K562 (cell line): ENCODE results near the gene EFCAB5. TPM values are rescaled to one million over a fixed set of nuclear protein-coding genes. Genes with fewer than 3 reads are reported as not detected.

Experiments used
- ATAC-seq: fragments of 200-7000 bp; cut with Tn5 transposase; 3 replicates; pipeline ENCODE4 v1.9.1; 2020; ENCODE audit warnings: moderate library complexity
- BruUV-seq: library from RNA; stranded (reverse); fragments of 400-500 nt; replicated peaks from 2 replicates; lab custom pipeline; 2021; lab: Mats Ljungman, UMichigan
- CTCF ChIA-PET: fragments of 300-600 bp; formaldehyde crosslinking; extraction: SDS; loops from one replicate; lab custom pipeline; 2021; ENCODE audit warnings: low intra/inter-chr PET ratio; lab: Yijun Ruan, JAX
- POLR2A ChIA-PET: fragments of 300-600, 350-650 bp; sonication (Branson Sonifier 250); formaldehyde crosslinking; extraction: SDS; loops from one replicate; lab custom pipeline; 2021; ENCODE audit warnings: antibody characterized with exemption, inconsistent platforms; lab: Yijun Ruan, JAX
- DNase-seq, 4 experiments: peaks; one replicate each; pipeline versions ENCODE4 v3.0.0 to v3.0.0-alpha.2; 2011 to 2018; ENCODE audit warnings: low spot score in 3 of 4, mixed read lengths in 3 of 4; ENCODE audit errors: extremely low read depth in 1 of 4
- FAIRE-seq: peaks from 2 replicates; lab custom pipeline; 2011; peaks lifted over from hg19 to GRCh38; lab: Jason Lieb, UNC
- H2AFZ ChIP-seq: 2 replicates; pipeline ENCODE4 v1.6.0; 2011; ENCODE audit warnings: low read depth, low read length, control low read depth, inconsistent platforms
- H3K27ac ChIP-seq: fragments of 200-600 bp; 3 replicates; pipeline ENCODE4 v1.8.0; 2011; ENCODE audit warnings: low read depth, mild to moderate bottlenecking, control low read depth, inconsistent platforms, low read length, moderate library complexity, mixed read lengths; ENCODE audit errors: extremely low read depth
- H3K27me3 ChIP-seq, 2 experiments: fragments of 300-600 bp in 1 of 2; 2 replicates in 1 of 2; 3 replicates in 1 of 2; pipeline versions ENCODE4 v1.6.0 to v1.8.0; 2011; ENCODE audit warnings: inconsistent platforms in 2 of 2, low read length in 2 of 2, mild to moderate bottlenecking in 1 of 2, mixed read lengths in 1 of 2, moderate library complexity in 1 of 2; ENCODE audit not compliant: control insufficient read depth in 2 of 2, insufficient read depth in 2 of 2
- H3K36me3 ChIP-seq: fragments of 300-600 bp; 3 replicates; pipeline ENCODE4 v1.8.0; 2011; ENCODE audit warnings: mild to moderate bottlenecking, low read length, inconsistent platforms; ENCODE audit not compliant: control insufficient read depth, insufficient read depth
- H3K4me1 ChIP-seq, 2 experiments: fragments of 200-600 bp in 1 of 2; replicated peaks in 1 of 2; 2 replicates in 1 of 2; 3 replicates in 1 of 2; pipeline versions ENCODE4 v1.5.1 to v1.8.0; 2011; ENCODE audit warnings: inconsistent platforms in 2 of 2, low read length in 2 of 2, mild to moderate bottlenecking in 1 of 2, mixed read lengths in 1 of 2, moderate library complexity in 1 of 2; ENCODE audit not compliant: control insufficient read depth in 2 of 2, insufficient read depth in 2 of 2
- H3K4me2 ChIP-seq: 2 replicates; pipeline ENCODE4 v1.6.1; 2011; ENCODE audit warnings: low read length, control low read depth, inconsistent platforms, mixed read lengths; ENCODE audit not compliant: insufficient read depth
- H3K4me3 ChIP-seq: fragments of 200-600 bp; sonication (generic), shearing (Covaris generic); 2 replicates; pipeline ENCODE4 v1.5.1; 2016; ENCODE audit warnings: control low read depth, inconsistent platforms
- H3K79me2 ChIP-seq: fragments of 200-600 bp; 3 replicates; pipeline ENCODE4 v1.8.0; 2011; ENCODE audit warnings: low read length, inconsistent platforms; ENCODE audit not compliant: control insufficient read depth, insufficient read depth
- H3K9ac ChIP-seq, 2 experiments: 2 replicates each; pipeline versions ENCODE4 v1.6.0 to v1.6.1; 2011; ENCODE audit warnings: low read depth in 2 of 2, low read length in 2 of 2, control low read depth in 1 of 2, inconsistent platforms in 1 of 2, mild to moderate bottlenecking in 1 of 2, mixed read lengths in 1 of 2; ENCODE audit not compliant: insufficient read depth in 1 of 2
- H3K9me1 ChIP-seq: one replicate; pipeline ENCODE4 v1.6.0; 2011; ENCODE audit warnings: inconsistent platforms, mild to moderate bottlenecking, low read length, moderate library complexity; ENCODE audit not compliant: control insufficient read depth, insufficient read depth
- H3K9me3 ChIP-seq: replicated peaks from 2 replicates; pipeline ENCODE4 v1.5.1; 2011; ENCODE audit warnings: low read depth, low read length, inconsistent platforms; ENCODE audit not compliant: control insufficient read depth, insufficient read depth
- H4K20me1 ChIP-seq: replicated peaks from 2 replicates; pipeline ENCODE4 v1.6.1; 2011; ENCODE audit warnings: low read length, inconsistent platforms, mixed read lengths; ENCODE audit not compliant: control insufficient read depth, insufficient read depth
- CBX2 ChIP-seq: fragments of 200-600 bp; sonication (generic); IDR thresholded peaks from one replicate; pipeline ENCODE4 v1.6.1; 2012; ENCODE audit warnings: mild to moderate bottlenecking, low read length, inconsistent platforms; ENCODE audit not compliant: insufficient read depth, poor library complexity, severe bottlenecking
- CBX5 ChIP-seq: IDR thresholded peaks from 2 replicates; pipeline ENCODE4 v1.6.1; 2014; ENCODE audit warnings: low read depth, borderline replicate concordance
- POLR2G ChIP-seq: fragments of 200-400 bp; formaldehyde crosslinking; IDR thresholded peaks from 2 replicates; pipeline ENCODE4 v1.6.1; 2017; ENCODE audit warnings: low read depth, mild to moderate bottlenecking, antibody characterized with exemption, low read length, moderate library complexity
- RERE ChIP-seq: sonication (generic); formaldehyde crosslinking; IDR thresholded peaks from 2 replicates; pipeline ENCODE4 v1.8.0; 2023; ENCODE audit warnings: missing genetic modification reagents, mild to moderate bottlenecking, borderline replicate concordance
- WGBS: fragments of 100-300 bp; shearing (Covaris generic); methylation state at CpG from one replicate; pipeline ENCODE4 v1.1.6; 2016; ENCODE audit warnings: low coverage, mixed read lengths; ENCODE audit not compliant: insufficient coverage; ENCODE audit errors: missing lambda C conversion rate; 5-methylcytosine and 5-hydroxymethylcytosine counted together
- in situ Hi-C: fragments of 300-500 bp; cut with MboI; formaldehyde crosslinking; loops from 4 replicates; pipeline ENCODE4 v1.15.0; 2018; ENCODE audit warnings: inconsistent platforms, mixed read lengths
- intact Hi-C: fragments of 100-400 bp; cut with micrococcal nuclease; formaldehyde crosslinking; loops from 2 replicates; pipeline ENCODE4 v1.14.2; 2022
- polyA plus RNA-seq, 8 experiments: library from polyadenylated mRNA; depleted of rRNA in 4 of 8; stranded (reverse) in 5 of 8; unstranded in 3 of 8; fragments of >200 nt; fragmentation: Nextera tagmentation in 2 of 8; fragmentation: Illumina TruSeq in 1 of 8; extraction: Ambion mirVana in 2 of 8; extraction: Trizol in 1 of 8; gene quantifications; 2 replicates each; pipeline versions ENCODE4 v1.2.1 to v1.2.3, GENCODE V29; 2011 to 2014; ENCODE audit warnings: inconsistent platforms in 1 of 8, missing spikeins in 1 of 8
- total RNA-seq, 7 experiments: library from RNA; depleted of rRNA in 6 of 7; stranded (reverse); fragments of >200 nt in 6 of 7; fragmentation: Illumina TruSeq in 2 of 7; extraction: Trizol in 2 of 7; gene quantifications; 2 replicates each; pipeline versions ENCODE4 v1.2.1 to v1.2.3, GENCODE V29; 2011 to 2021; ENCODE audit warnings: low replicate concordance in 1 of 7

Gene EFCAB5
- total and polyA plus RNA-seq, 9 of the 15 experiments (the other 6 are each of a cell fraction or from before 2014, with no cell fraction given), result 0.06 to 0.11 TPM; not detected in 7

GRCh38 chr17:30130121-30130520 is 188.7 kb downstream of the EFCAB5 start:
- no peak overlapping the region for H3K27ac ChIP-seq
- peaks cover 73% of the 10 kb centered on the region for H3K79me2 ChIP-seq
- ATAC-seq (peak; percentile 37), DNase-seq (no peak), FAIRE-seq (no peak)
- peaks cover 84% of the 10 kb centered on the region for H3K36me3 ChIP-seq
- CTCF ChIA-PET, result no interaction called here
- no peak overlapping the region for H3K9ac ChIP-seq
- no peak for TF ChIP-seq POLR2G
- no peak overlapping the region for H3K4me3 ChIP-seq
- POLR2A ChIA-PET, result no interaction called here
- H2AFZ ChIP-seq, result no peak overlapping the region
- WGBS, result 92% methylated on average over 1 of the region's 1 CpG
- no peaks in the 10 kb centered on the region for H3K9me1 ChIP-seq
- H4K20me1 ChIP-seq, result no peaks in the 10 kb centered on the region; the same call in 1 of the 2 replicates
- no TSS peak for BruUV-seq
- in situ Hi-C loops (no loop called here), intact Hi-C loops (no loop called here)
- no peaks in the 10 kb centered on the region for H3K27me3 ChIP-seq
- no peaks in the 10 kb centered on the region for H3K9me3 ChIP-seq
- no peak overlapping the region for H3K4me2 ChIP-seq
- no peaks in the 10 kb centered on the region for H3K4me1 ChIP-seq

GRCh38 chr17:30132615-30133014 is 191.2 kb downstream of the EFCAB5 start:
- H3K9me1 ChIP-seq, result no peaks in the 10 kb centered on the region
- POLR2A ChIA-PET, result interaction anchor here (0.6 to 2.0 kb wide), 3 partner anchors 8 to 432 kb away, joined by 3 to 7 read pairs (median 3); no protein-coding TSS in a partner anchor
- peaks cover 65% of the 10 kb centered on the region for H3K79me2 ChIP-seq
- H3K36me3 ChIP-seq, result peaks cover 78% of the 10 kb centered on the region
- FAIRE-seq (no peak), DNase-seq (no peak), ATAC-seq (no peak)
- peaks cover 0 to 3% of the 10 kb centered on the region in 2 experiments; a peak in 1 of 5 replicates for H3K4me1 ChIP-seq
- TF ChIP-seq CBX5 (no peak), RERE (CRISPR knock-in tag) (no peak), CBX2 (no peak)
- H4K20me1 ChIP-seq, result no peaks in the 10 kb centered on the region
- in situ Hi-C loops, result no loop called here
- H3K27me3 ChIP-seq, result no peaks in the 10 kb centered on the region
- CTCF ChIA-PET, result interaction anchor here (0.6 kb wide), 1 partner anchor 27 kb away, joined by 5 read pairs; no protein-coding TSS in a partner anchor
- BruUV-seq, result no TSS peak
- no peak overlapping the region for H3K27ac ChIP-seq
- H3K9ac ChIP-seq, result no peak overlapping the region
- H2AFZ ChIP-seq, result no peak overlapping the region
- intact Hi-C loops, result no loop called here
- no peaks in the 10 kb centered on the region for H3K9me3 ChIP-seq
- H3K4me2 ChIP-seq, result no peak overlapping the region
- no peak overlapping the region for H3K4me3 ChIP-seq
- 97% methylated on average over 3 of the region's 3 CpGs for whole genome bisulfite sequencing
